Measurements from ENCODE around the gene ZCCHC9.

Gene ZCCHC9

GRCh38 chr5:81344736-81345135 lies 43.3 kb downstream of the ZCCHC9 start:
- no peaks in the 10 kb centered on the region for H3K27me3 ChIP-seq (ENCODE audit: insufficient read depth, low read length, poor library complexity, severe bottlenecking)
- no peaks in the 10 kb centered on the region for H3F3A ChIP-seq (ENCODE audit: low read depth)
- H3K36me3 ChIP-seq (ENCODE audit: insufficient read depth, low read length): no peaks in the 10 kb centered on the region
- H3K9me3 ChIP-seq (ENCODE audit: insufficient read depth, low read depth, low read length): no peaks in the 10 kb centered on the region
- H2AFZ ChIP-seq (ENCODE audit: low read length): no peak overlapping the region
- no peaks in the 10 kb centered on the region for H3K9me2 ChIP-seq (replicated peaks; ENCODE audit: low read depth, low read length)
- no peak overlapping the region for H3K4me3 ChIP-seq (ENCODE audit: low read length, poor library complexity, severe bottlenecking)
- no peaks in the 10 kb centered on the region for H3K79me2 ChIP-seq (ENCODE audit: insufficient read depth, low read length)
- H3K4me2 ChIP-seq (ENCODE audit: low read depth, low read length, poor library complexity, severe bottlenecking): no peak overlapping the region
- no peaks in the 10 kb centered on the region for H3K4me1 ChIP-seq (ENCODE audit: insufficient read depth, low read length, poor library complexity, severe bottlenecking)
- H3K9ac ChIP-seq (ENCODE audit: low read depth, low read length, poor library complexity, severe bottlenecking): no peak overlapping the region
- H4K20me1 ChIP-seq (ENCODE audit: insufficient read depth, low read length, poor library complexity, severe bottlenecking): no peaks in the 10 kb centered on the region
- TF ChIP-seq CTCF (conservative IDR thresholded peaks at IDR 0.05; ENCODE audit: low read length): no peak
- TF ChIP-seq EZH2phosphoT487 (IDR thresholded peaks at IDR 0.05; ENCODE audit: borderline replicate concordance): no peak

- H3K9me3 ChIP-seq (ENCODE audit: insufficient read depth, low read depth, low read length): no peaks in the 10 kb centered on the region
- H3K9ac ChIP-seq (ENCODE audit: low read depth, low read length, poor library complexity, severe bottlenecking): no peak overlapping the region
- H3K4me2 ChIP-seq (ENCODE audit: low read depth, low read length, poor library complexity, severe bottlenecking): no peak overlapping the region
- H3K4me3 ChIP-seq (ENCODE audit: low read length, poor library complexity, severe bottlenecking): no peak overlapping the region
- no peaks in the 10 kb centered on the region for H3K9me2 ChIP-seq (replicated peaks; ENCODE audit: low read depth, low read length)
- H3K79me2 ChIP-seq (ENCODE audit: insufficient read depth, low read length): no peaks in the 10 kb centered on the region
- no peaks in the 10 kb centered on the region for H3K36me3 ChIP-seq (ENCODE audit: insufficient read depth, low read length)
- no peaks in the 10 kb centered on the region for H4K20me1 ChIP-seq (ENCODE audit: insufficient read depth, low read length, poor library complexity, severe bottlenecking)
- H3K27me3 ChIP-seq (ENCODE audit: insufficient read depth, low read length, poor library complexity, severe bottlenecking): no peaks in the 10 kb centered on the region
- H3K4me1 ChIP-seq (ENCODE audit: insufficient read depth, low read length, poor library complexity, severe bottlenecking): no peaks in the 10 kb centered on the region
- H3F3A ChIP-seq (ENCODE audit: low read depth): no peaks in the 10 kb centered on the region
- no peak for TF ChIP-seq CTCF (conservative IDR thresholded peaks at IDR 0.05; ENCODE audit: low read length)
- no peak for TF ChIP-seq EZH2phosphoT487 (IDR thresholded peaks at IDR 0.05; ENCODE audit: borderline replicate concordance)
- no peak overlapping the region for H2AFZ ChIP-seq (ENCODE audit: low read length)
These were observed 44.1 kb downstream of the ZCCHC9 start for GRCh38 chr5:81345411-81346003.

GRCh38 chr5:81349161-81349560 lies 47.8 kb downstream of the ZCCHC9 start:
- TF ChIP-seq CTCF (conservative IDR thresholded peaks at IDR 0.05; ENCODE audit: low read length): no peak
- TF ChIP-seq EZH2phosphoT487 (IDR thresholded peaks at IDR 0.05; ENCODE audit: borderline replicate concordance): no peak
- H3K36me3 ChIP-seq (ENCODE audit: insufficient read depth, low read length): no peaks in the 10 kb centered on the region
- H3K79me2 ChIP-seq (ENCODE audit: insufficient read depth, low read length): no peaks in the 10 kb centered on the region
- H3K4me3 ChIP-seq (ENCODE audit: low read length, poor library complexity, severe bottlenecking): no peak overlapping the region
- H3K27me3 ChIP-seq (ENCODE audit: insufficient read depth, low read length, poor library complexity, severe bottlenecking): no peaks in the 10 kb centered on the region
- no peak overlapping the region for H3K9ac ChIP-seq (ENCODE audit: low read depth, low read length, poor library complexity, severe bottlenecking)
- H2AFZ ChIP-seq (ENCODE audit: low read length): no peak overlapping the region
- no peaks in the 10 kb centered on the region for H3K9me3 ChIP-seq (ENCODE audit: insufficient read depth, low read depth, low read length)
- no peaks in the 10 kb centered on the region for H3K4me1 ChIP-seq (ENCODE audit: insufficient read depth, low read length, poor library complexity, severe bottlenecking)
- H4K20me1 ChIP-seq (ENCODE audit: insufficient read depth, low read length, poor library complexity, severe bottlenecking): no peaks in the 10 kb centered on the region
- no peaks in the 10 kb centered on the region for H3F3A ChIP-seq (ENCODE audit: low read depth)
- H3K4me2 ChIP-seq (ENCODE audit: low read depth, low read length, poor library complexity, severe bottlenecking): no peak overlapping the region
- H3K9me2 ChIP-seq (replicated peaks; ENCODE audit: low read depth, low read length): no peaks in the 10 kb centered on the region

All from Loucy (cell line).